Measurements from ENCODE around the gene COX4I2.
"Not testable (repeated sequence)": the region's sequence is repeated elsewhere in the genome, so short reads cannot be mapped to it uniquely, and the experiment has no call there.

Gene COX4I2

GRCh38 chr20:31661625-31662371 is 24.1 kb downstream of the COX4I2 start:
- DNase-seq, result peak; percentile 68

GRCh38 chr20:31662372-31662854 is 24.7 kb downstream of the COX4I2 start:
- DNase-seq, result no peak

GRCh38 chr20:31663524-31663837 is 25.8 kb downstream of the COX4I2 start:
- DNase-seq, result no peak

- peak; percentile 63 for DNase-seq
These were observed 26.4 kb downstream of the COX4I2 start for GRCh38 chr20:31663838-31664695.

- DNase-seq, result no peak
These were observed 27.1 kb downstream of the COX4I2 start for GRCh38 chr20:31664696-31665354.

GRCh38 chr20:31665753-31666152 is 28.0 kb downstream of the COX4I2 start:
- DNase-seq, result no peak

- no peak for DNase-seq
These were observed 28.7 kb downstream of the COX4I2 start for GRCh38 chr20:31666258-31667042.

GRCh38 chr20:31667315-31668285 is 29.9 kb downstream of the COX4I2 start:
- no peak for DNase-seq

- DNase-seq, result not testable (repeated sequence)
These were observed 31.2 kb downstream of the COX4I2 start for GRCh38 chr20:31668944-31669343.

- DNase-seq, result no peak
These were observed 32.2 kb downstream of the COX4I2 start for GRCh38 chr20:31669876-31670275.

GRCh38 chr20:31670371-31671228 is 32.9 kb downstream of the COX4I2 start:
- DNase-seq, result no peak

GRCh38 chr20:31671324-31671723 is 33.6 kb downstream of the COX4I2 start:
- no peak for DNase-seq

- no peak for DNase-seq
These were observed 35.7 kb downstream of the COX4I2 start for GRCh38 chr20:31673435-31673834.

GRCh38 chr20:31673943-31674463 is 36.3 kb downstream of the COX4I2 start:
- no peak for DNase-seq

GRCh38 chr20:31674895-31675827 is 37.4 kb downstream of the COX4I2 start:
- DNase-seq, result no peak

- DNase-seq, result no peak
These were observed 38.3 kb downstream of the COX4I2 start for GRCh38 chr20:31675828-31676608.

GRCh38 chr20:31676609-31676989 is 38.9 kb downstream of the COX4I2 start:
- DNase-seq, result no peak

GRCh38 chr20:31677553-31678260 is 40.0 kb downstream of the COX4I2 start:
- DNase-seq, result no peak

Measured in NCI-H1105 treated with DMSO at 0.1 percent for 48 hours (cell line).